GM12891 (cell line): ENCODE measurements around the gene KRTAP5-8.

Experiments
- POLR2A ChIP-seq: IDR thresholded peaks from 2 replicates; pipeline ENCODE4 v1.6.1; 2011; ENCODE audit warnings: low read depth, low read length, control low read depth
- POLR2AphosphoS5 ChIP-seq: IDR thresholded peaks from 2 replicates; pipeline ENCODE4 v1.6.1; 2011; ENCODE audit warnings: low read depth, low read length, control low read depth
- POU2F2 ChIP-seq: IDR thresholded peaks from 2 replicates; pipeline ENCODE4 v1.6.1; 2011; ENCODE audit warnings: low read depth, mild to moderate bottlenecking, control low read depth, low read length, moderate library complexity

- TF ChIP-seq POLR2A: no peak
- TF ChIP-seq POLR2AphosphoS5: no peak
- no peak for TF ChIP-seq POU2F2
Measured at GRCh38 chr11:71489311-71490043, 48.3 kb upstream of the KRTAP5-8 start.
